Measurements from ENCODE around the gene FLCN.

- no peak for TF ChIP-seq CTCF (conservative IDR thresholded peaks at IDR 0.05 in 1 of 2, IDR thresholded peaks at IDR 0.05 in 1 of 2; ENCODE audit: low read depth in 1 of 2, low read length in 2 of 2)
- TF ChIP-seq EZH2 (IDR thresholded peaks at IDR 0.05; ENCODE audit: low read length, missing control alignments): no peak
These were observed 64.7 kb downstream of the FLCN start for GRCh38 chr17:17172001-17172939.
